Stomach (tissue), 9 donors: Measurements from ENCODE around the gene WNT11. TPM values are rescaled to one million over a fixed set of nuclear protein-coding genes. Genes with fewer than 3 reads are reported as not detected.

Source experiments
- DNase-seq, 2 donors: peaks; one replicate each; pipeline versions ENCODE4 v3.0.0 to v3.0.0-alpha.2; 2013 to 2019
- H3K27ac ChIP-seq, 5 donors: fragments of 200-600 bp in 4 of 5; sonication (generic) in 4 of 5; one replicate each; pipeline ENCODE4 v1.5.1; 2013 to 2019; ENCODE audit warnings: mild to moderate bottlenecking in 1 of 5, moderate library complexity in 1 of 5
- H3K27me3 ChIP-seq, 3 donors: fragments of 200-600 bp; sonication (generic); one replicate each; pipeline ENCODE4 v1.5.1; 2017 to 2019; ENCODE audit warnings: mixed run types in 1 of 3
- H3K36me3 ChIP-seq, 4 donors: fragments of 200-600 bp; sonication (generic); 1 replicate in 3 of 4; 2 replicates in 1 of 4; pipeline ENCODE4 v1.5.1; 2016 to 2019
- H3K4me1 ChIP-seq, 4 donors: fragments of 200-600 bp; sonication (generic); one replicate each; pipeline ENCODE4 v1.5.1; 2016 to 2019
- H3K4me3 ChIP-seq, 4 donors: fragments of 200-600 bp; sonication (generic) in 3 of 4; one replicate each; pipeline ENCODE4 v1.5.1; 2016 to 2019; ENCODE audit warnings: mild to moderate bottlenecking in 1 of 4
- H3K9me3 ChIP-seq, 4 donors: fragments of 200-600 bp; sonication (generic); one replicate each; pipeline ENCODE4 v1.5.1; 2016 to 2019
- EP300 ChIP-seq: sonication (generic); formaldehyde crosslinking; IDR thresholded peaks from one replicate; pipeline ENCODE4 v1.6.1; 2017; ENCODE audit warnings: antibody characterized with exemption
- POLR2A ChIP-seq, 4 donors: fragments of 450-650 bp; IDR thresholded peaks; one replicate each; pipeline ENCODE4 v1.6.1; 2016; ENCODE audit warnings: antibody characterized with exemption in 4 of 4, control low read depth in 2 of 4, mild to moderate bottlenecking in 1 of 4, moderate library complexity in 1 of 4
- POLR2AphosphoS5 ChIP-seq, 3 donors: sonication (generic); formaldehyde crosslinking; IDR thresholded peaks; one replicate each; pipeline ENCODE4 v1.6.1; 2016; ENCODE audit warnings: antibody characterized with exemption in 3 of 3
- WGBS, 5 donors: extraction: QIAGEN DNeasy Blood & Tissue Kit in 3 of 5; methylation state at CpG; one replicate each; pipeline versions ENCODE4 v1.1.5 to v1.1.7; 2013 to 2018; 5-methylcytosine and 5-hydroxymethylcytosine counted together
- intact Hi-C: fragments of 100-400 bp; cut with DNase I; formaldehyde crosslinking; loops from one replicate; pipeline ENCODE4 v1.15.1; 2023; ENCODE audit warnings: low total_unique reads
- polyA plus RNA-seq, 3 donors: library from polyadenylated mRNA; stranded (reverse); fragments of 200-250 nt; gene quantifications; one replicate each; pipeline ENCODE4 v1.2.3, GENCODE V29; 2013
- total RNA-seq, 5 donors: library from RNA; depleted of rRNA; stranded (reverse); fragments of >200 nt; gene quantifications; one replicate each; pipeline versions ENCODE4 v1.1.0 to v1.2.3, GENCODE V29; 2014 to 2016
- TF ChIP-seq, protein P1 (sequence below), 7 experiments: fragments of 450-650 bp in 4 of 7; fragments of 200-600 bp in 3 of 7; sonication (generic) in 3 of 7; IDR thresholded peaks; one replicate each; pipeline ENCODE4 v1.5.1; 2016 to 2019; ENCODE audit warnings: antibody characterized with exemption in 7 of 7, control low read depth in 2 of 7, mild to moderate bottlenecking in 1 of 7
- donor health status: healthy with polysubstance abuse.
- donor health status: Bipolar disorder and iron deficiency.
- donor health status: healthy.

The WNT11 gene
- total and polyA plus RNA-seq, 8 donors: 0.12 to 96.7 (median 1.3) TPM; not detected in 2

DNA sequence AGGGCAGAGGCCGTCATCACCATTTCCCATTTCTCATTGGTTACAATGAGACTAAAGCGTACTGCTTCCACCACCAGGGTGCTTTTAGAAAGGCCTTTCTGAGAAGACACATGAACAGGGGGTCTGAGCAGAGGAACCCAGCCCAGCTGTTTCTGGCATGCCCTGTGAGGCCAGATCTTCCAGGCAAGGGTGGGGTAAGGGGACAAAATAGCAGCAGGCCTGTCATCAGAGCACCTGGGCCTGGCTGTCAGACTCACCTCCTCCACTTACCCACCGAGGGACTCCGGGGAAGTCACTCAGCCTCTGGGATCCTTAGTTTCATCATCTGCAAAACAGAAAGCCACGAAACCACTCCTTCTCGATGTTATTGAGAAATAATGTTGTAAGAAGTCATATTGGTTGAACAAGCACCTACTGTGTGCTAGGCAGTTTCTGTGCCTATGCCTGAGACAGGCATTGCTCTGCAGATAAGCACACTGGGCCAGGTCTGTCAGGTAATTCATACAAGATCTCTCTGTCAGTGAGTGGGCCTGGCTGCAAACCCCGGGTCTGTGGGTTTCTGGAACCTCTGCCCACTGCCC, 8.8 kb upstream of the WNT11 start:
- 74 to 92% (median 86%) methylated on average over 6 to 7 of the region's 7 CpGs for WGBS, 5 donors
- DNase-seq: no peak

DNA sequence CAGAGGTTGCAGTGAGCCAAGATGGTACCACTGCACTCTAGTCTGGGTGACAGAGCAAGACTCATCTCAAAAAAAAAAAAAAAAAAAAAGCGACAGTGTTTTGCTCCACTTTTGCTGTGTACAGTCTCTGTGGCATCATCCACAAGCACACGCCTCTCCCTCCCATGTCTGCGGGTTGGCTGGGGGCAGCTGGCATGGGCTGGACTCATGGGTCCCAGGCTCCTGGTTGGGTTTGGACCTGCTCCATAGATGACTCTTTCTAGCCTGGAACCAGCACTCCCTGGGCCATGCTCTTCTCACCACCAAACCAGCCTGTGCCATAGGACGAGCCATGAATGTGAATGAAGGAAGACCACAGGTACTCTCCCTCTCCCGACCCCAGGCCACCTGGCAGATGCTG, 7.9 kb upstream of the WNT11 start:
- Histone ChIP-seq H3K27ac (no peak overlapping the region), H3K9me3 (no peaks in the 10 kb centered on the region), H3K27me3 (peaks cover 5 to 47% (median 27%) of the 10 kb centered on the region in 3 donors), H3K4me3 (no peak overlapping the region), H3K4me1 (peaks cover 20 to 23% (median 20%) of the 10 kb centered on the region in 4 donors), H3K36me3 (no peaks in the 10 kb centered on the region)
- intact Hi-C loops: no loop called here
- WGBS, 5 donors: 80 to 92% (median 91%) methylated on average over 4 to 5 of the region's 5 CpGs
- DNase-seq: no peak
- TF ChIP-seq POLR2A (IDR thresholded peaks at IDR 0.05): no peak
- TF ChIP-seq POLR2AphosphoS5 (IDR thresholded peaks at IDR 0.05): no peak
- no peak for TF ChIP-seq EP300
- TF ChIP-seq, protein P1, sequence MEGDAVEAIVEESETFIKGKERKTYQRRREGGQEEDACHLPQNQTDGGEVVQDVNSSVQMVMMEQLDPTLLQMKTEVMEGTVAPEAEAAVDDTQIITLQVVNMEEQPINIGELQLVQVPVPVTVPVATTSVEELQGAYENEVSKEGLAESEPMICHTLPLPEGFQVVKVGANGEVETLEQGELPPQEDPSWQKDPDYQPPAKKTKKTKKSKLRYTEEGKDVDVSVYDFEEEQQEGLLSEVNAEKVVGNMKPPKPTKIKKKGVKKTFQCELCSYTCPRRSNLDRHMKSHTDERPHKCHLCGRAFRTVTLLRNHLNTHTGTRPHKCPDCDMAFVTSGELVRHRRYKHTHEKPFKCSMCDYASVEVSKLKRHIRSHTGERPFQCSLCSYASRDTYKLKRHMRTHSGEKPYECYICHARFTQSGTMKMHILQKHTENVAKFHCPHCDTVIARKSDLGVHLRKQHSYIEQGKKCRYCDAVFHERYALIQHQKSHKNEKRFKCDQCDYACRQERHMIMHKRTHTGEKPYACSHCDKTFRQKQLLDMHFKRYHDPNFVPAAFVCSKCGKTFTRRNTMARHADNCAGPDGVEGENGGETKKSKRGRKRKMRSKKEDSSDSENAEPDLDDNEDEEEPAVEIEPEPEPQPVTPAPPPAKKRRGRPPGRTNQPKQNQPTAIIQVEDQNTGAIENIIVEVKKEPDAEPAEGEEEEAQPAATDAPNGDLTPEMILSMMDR (IDR thresholded peaks at IDR 0.05): no peak

More for the DNA sequence above, 8.8 kb upstream of the WNT11 start:
- H3K4me3 ChIP-seq: no peak overlapping the region
- TF ChIP-seq POLR2AphosphoS5 (IDR thresholded peaks at IDR 0.05): no peak
- no peak for TF ChIP-seq EP300
- TF ChIP-seq, protein P1 (IDR thresholded peaks at IDR 0.05): no peak
- no peak for TF ChIP-seq POLR2A (IDR thresholded peaks at IDR 0.05)
- H3K9me3 ChIP-seq: no peaks in the 10 kb centered on the region
- intact Hi-C loops: no loop called here
- H3K36me3 ChIP-seq: no peaks in the 10 kb centered on the region
- peaks cover 11 to 14% (median 12%) of the 10 kb centered on the region in 4 donors for H3K4me1 ChIP-seq
- peaks cover 5 to 38% (median 18%) of the 10 kb centered on the region in 3 donors for H3K27me3 ChIP-seq
- no peak overlapping the region for H3K27ac ChIP-seq

DNA sequence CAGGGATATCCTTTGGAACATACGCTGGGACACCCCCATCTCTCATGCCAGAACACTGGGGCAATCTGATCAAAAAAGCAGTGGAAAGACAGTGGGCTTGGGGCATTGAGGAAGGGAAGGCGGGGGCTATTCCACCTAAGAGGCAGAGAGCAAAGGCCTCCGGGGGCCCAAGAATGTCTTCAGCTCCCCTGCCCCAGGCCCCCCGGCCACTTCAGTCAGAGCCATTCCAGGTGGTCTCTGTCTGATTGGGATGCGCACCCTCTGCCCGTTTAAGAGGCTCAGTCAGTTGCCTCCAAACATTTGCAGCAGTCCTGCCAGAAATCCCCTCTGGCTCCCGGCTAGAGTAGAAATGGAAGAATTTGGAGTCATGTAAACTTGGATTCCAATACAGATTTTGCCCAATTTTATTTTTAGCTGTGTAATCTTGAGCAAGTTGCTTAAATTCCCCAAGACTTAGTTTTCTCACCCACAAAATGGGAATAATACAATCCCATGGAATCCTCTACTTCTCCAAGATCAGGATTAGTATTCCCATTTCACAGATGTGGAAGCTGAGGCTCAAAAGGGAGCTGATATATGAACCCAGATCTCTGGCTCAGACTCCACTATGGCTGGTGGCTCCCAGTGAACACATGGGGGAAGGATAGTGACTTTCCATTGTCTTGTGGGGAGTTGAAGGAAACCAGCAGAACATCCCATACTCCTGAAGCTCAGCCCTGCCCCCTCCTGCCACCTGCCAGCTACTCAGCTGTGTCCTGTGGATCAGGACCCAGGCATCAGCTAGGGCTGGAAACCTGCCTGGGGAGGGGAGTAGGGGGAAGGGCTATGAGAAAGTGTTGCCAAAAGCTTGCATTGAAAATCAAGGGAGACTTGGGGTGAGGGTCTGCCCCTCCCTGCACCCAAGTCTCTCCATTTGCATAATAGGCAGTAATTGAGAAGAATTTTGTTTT, 6.1 kb upstream of the WNT11 start:
- no peaks in the 10 kb centered on the region for H3K36me3 ChIP-seq
- DNase-seq: no peak
- 75 to 79% (median 76%) methylated on average over 7 of the region's 7 CpGs for WGBS, 5 donors
- TF ChIP-seq EP300: no peak
- no peak for TF ChIP-seq POLR2AphosphoS5 (IDR thresholded peaks at IDR 0.05)
- no peak for TF ChIP-seq POLR2A (IDR thresholded peaks at IDR 0.05)
- TF ChIP-seq, protein P1 (IDR thresholded peaks at IDR 0.05): no peak
- intact Hi-C loops: no loop called here
- H3K9me3 ChIP-seq: no peaks in the 10 kb centered on the region
- H3K4me3 ChIP-seq: no peak overlapping the region
- H3K27ac ChIP-seq: no peak overlapping the region
- H3K4me1 ChIP-seq: peaks cover 38 to 41% (median 39%) of the 10 kb centered on the region in 4 donors
- H3K27me3 ChIP-seq: peaks cover 5 to 64% (median 42%) of the 10 kb centered on the region in 3 donors

DNA sequence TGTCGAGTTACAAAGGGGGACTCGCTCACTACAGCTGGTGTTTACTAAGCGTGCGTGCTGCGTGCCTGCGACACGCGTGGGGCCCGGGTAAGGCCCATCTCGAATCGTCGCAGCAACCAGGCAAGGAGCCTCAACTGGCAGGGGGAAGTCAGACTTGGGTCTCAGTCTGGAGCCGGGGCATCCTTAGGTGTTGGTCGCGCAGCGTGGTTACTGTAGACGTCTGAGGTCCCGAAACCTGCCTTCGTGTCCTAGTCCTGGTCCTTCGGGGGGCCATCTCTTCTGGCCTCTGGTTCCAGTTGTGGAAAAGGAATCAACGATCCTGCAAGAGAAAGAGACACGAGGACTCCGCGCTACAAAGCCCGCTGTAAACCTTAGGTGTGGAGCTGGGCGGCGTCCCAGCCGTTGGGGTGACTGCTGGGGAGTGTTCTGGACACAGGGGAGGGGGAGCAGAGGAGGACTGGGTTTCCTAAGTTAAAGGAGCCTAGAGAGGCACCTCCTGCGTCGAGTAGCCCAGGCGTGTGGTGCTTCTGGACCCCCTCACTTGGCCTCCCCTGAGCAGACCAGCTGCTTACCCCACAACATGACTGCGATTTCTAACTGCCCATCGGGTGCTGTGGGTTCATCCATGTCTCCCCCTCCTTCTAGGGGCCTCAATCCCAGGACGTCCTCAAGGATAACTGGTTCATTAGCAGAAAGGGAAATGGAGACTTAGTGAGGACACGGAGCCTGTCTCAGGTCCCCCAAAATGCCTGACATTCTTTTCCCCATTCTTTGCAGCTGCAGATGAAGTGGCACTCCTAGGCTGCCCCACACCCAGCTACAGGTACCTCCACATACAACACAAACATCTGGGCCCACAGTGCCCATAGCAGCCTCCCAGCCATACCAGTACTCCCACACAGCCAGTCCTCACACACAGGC, 4.9 kb upstream of the WNT11 start:
- intact Hi-C loops: no loop called here
- DNase-seq: no peak
- WGBS, 5 donors: 8 to 20% (median 14%) methylated on average over 25 to 35 of the region's 35 CpGs

More for the DNA sequence above, 4.9 kb upstream of the WNT11 start:
- H3K4me1 ChIP-seq: peaks cover 50 to 53% (median 50%) of the 10 kb centered on the region in 4 donors
- H3K27ac ChIP-seq: peak overlapping the region in 2 of 5 donors; percentile 13 to 70
- H3K4me3 ChIP-seq: peak overlapping the region; percentile 53 to 64 (median 56)
- H3K36me3 ChIP-seq: no peaks in the 10 kb centered on the region
- no peak for TF ChIP-seq POLR2A (IDR thresholded peaks at IDR 0.05)
- TF ChIP-seq EP300: no peak
- TF ChIP-seq POLR2AphosphoS5 (IDR thresholded peaks at IDR 0.05): no peak
- no peaks in the 10 kb centered on the region for H3K9me3 ChIP-seq
- peaks cover 5 to 76% (median 52%) of the 10 kb centered on the region in 3 donors for H3K27me3 ChIP-seq
